DOHH2 (cell line): ENCODE measurements around the gene SLC9A9.

Experiments used
- EZH2phosphoT487 ChIP-seq: fragments of 200-600 bp; sonication (generic); IDR thresholded peaks from 2 replicates; pipeline ENCODE4 v1.6.1; 2017; ENCODE audit warnings: borderline replicate concordance, mild to moderate bottlenecking, antibody characterized with exemption, low read length, moderate library complexity, mixed read lengths
- TF ChIP-seq, protein P1 (sequence below): fragments of 200-600 bp; sonication (generic); IDR thresholded peaks from one replicate; pipeline ENCODE4 v1.5.1; 2014; ENCODE audit warnings: antibody characterized with exemption, mild to moderate bottlenecking, low read depth, low read length; ENCODE audit not compliant: poor library complexity, severe bottlenecking

DNA sequence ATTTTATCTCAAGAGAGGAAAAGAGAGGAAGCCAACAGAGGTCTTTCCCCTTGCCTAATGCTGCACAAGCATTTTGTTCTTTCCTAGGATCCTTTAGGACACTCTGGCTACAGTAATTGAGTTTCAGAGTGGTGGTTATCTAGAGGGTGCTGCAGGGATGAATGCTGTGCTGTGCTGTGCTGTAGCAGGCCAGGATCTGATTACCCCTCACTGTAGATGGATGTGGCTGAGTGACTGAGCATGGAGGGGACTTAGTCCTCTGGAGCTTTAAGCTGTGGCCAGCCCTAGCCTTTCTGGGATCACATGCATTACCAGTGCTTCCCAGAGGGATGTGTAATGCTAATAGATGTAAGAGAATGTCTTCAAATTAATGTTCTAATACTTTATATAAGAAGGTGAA is 94.8 kb downstream of the SLC9A9 start:
- TF ChIP-seq, protein P1, sequence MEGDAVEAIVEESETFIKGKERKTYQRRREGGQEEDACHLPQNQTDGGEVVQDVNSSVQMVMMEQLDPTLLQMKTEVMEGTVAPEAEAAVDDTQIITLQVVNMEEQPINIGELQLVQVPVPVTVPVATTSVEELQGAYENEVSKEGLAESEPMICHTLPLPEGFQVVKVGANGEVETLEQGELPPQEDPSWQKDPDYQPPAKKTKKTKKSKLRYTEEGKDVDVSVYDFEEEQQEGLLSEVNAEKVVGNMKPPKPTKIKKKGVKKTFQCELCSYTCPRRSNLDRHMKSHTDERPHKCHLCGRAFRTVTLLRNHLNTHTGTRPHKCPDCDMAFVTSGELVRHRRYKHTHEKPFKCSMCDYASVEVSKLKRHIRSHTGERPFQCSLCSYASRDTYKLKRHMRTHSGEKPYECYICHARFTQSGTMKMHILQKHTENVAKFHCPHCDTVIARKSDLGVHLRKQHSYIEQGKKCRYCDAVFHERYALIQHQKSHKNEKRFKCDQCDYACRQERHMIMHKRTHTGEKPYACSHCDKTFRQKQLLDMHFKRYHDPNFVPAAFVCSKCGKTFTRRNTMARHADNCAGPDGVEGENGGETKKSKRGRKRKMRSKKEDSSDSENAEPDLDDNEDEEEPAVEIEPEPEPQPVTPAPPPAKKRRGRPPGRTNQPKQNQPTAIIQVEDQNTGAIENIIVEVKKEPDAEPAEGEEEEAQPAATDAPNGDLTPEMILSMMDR: no peak
- TF ChIP-seq EZH2phosphoT487: no peak
